Nephron (organoid): ENCODE measurements around the gene ASNSD1.
"Not testable (repeated sequence)": the region's sequence is repeated elsewhere in the genome, so short reads cannot be mapped to it uniquely, and the experiment has no call there.

ENCODE experiments used
- H3K27ac Mint-ChIP-seq, 3 experiments: 2 replicates each; pipeline ENCODE4 v1.8.0; 2020; ENCODE audit warnings: mixed read lengths in 3 of 3, mild to moderate bottlenecking in 2 of 3, moderate library complexity in 1 of 3
- H3K27me3 Mint-ChIP-seq: 2 replicates; pipeline ENCODE4 v1.8.0; 2021; ENCODE audit warnings: low read depth, mild to moderate bottlenecking, moderate library complexity, mixed read lengths
- H3K36me3 Mint-ChIP-seq: 2 replicates; pipeline ENCODE4 v1.8.0; 2020; ENCODE audit warnings: low read depth, mixed read lengths
- H3K4me1 Mint-ChIP-seq: 2 replicates; pipeline ENCODE4 v1.8.0; 2020; ENCODE audit warnings: mixed read lengths
- H3K4me3 Mint-ChIP-seq, 3 experiments: 2 replicates each; pipeline ENCODE4 v1.8.0; 2020; ENCODE audit warnings: mild to moderate bottlenecking in 3 of 3, mixed read lengths in 3 of 3, moderate library complexity in 2 of 3
- H3K9me3 Mint-ChIP-seq: 2 replicates; pipeline ENCODE4 v1.8.0; 2020; ENCODE audit warnings: mixed read lengths
- TF ChIP-seq, protein P1 (sequence below), 3 experiments: fragments of 200-600 bp; sonication (generic); IDR thresholded peaks; one replicate each; pipeline ENCODE4 v1.5.0; 2021; ENCODE audit warnings: antibody characterized with exemption in 3 of 3; ENCODE audit not compliant: unreplicated experiment in 3 of 3

Gene ASNSD1

GRCh38 chr2:189648846-189649509 lies 12.3 kb upstream of the ASNSD1 start:
- Mint-ChIP-seq H3K4me1 (no peaks in the 10 kb centered on the region), H3K4me3 (no peak overlapping the region)
- TF ChIP-seq, protein P1, sequence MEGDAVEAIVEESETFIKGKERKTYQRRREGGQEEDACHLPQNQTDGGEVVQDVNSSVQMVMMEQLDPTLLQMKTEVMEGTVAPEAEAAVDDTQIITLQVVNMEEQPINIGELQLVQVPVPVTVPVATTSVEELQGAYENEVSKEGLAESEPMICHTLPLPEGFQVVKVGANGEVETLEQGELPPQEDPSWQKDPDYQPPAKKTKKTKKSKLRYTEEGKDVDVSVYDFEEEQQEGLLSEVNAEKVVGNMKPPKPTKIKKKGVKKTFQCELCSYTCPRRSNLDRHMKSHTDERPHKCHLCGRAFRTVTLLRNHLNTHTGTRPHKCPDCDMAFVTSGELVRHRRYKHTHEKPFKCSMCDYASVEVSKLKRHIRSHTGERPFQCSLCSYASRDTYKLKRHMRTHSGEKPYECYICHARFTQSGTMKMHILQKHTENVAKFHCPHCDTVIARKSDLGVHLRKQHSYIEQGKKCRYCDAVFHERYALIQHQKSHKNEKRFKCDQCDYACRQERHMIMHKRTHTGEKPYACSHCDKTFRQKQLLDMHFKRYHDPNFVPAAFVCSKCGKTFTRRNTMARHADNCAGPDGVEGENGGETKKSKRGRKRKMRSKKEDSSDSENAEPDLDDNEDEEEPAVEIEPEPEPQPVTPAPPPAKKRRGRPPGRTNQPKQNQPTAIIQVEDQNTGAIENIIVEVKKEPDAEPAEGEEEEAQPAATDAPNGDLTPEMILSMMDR (IDR thresholded peaks at IDR 0.05; ENCODE audit: unreplicated experiment in 3 of 3): no peak

GRCh38 chr2:189651284-189651683 lies 10.0 kb upstream of the ASNSD1 start:
- Mint-ChIP-seq H3K9me3 (peaks cover 21% of the 10 kb centered on the region), H3K27me3 (no peaks in the 10 kb centered on the region), H3K27ac (no peak overlapping the region), H3K4me1 (no peaks in the 10 kb centered on the region), H3K36me3 (no peaks in the 10 kb centered on the region), H3K4me3 (no peak overlapping the region)
- TF ChIP-seq, protein P1 (IDR thresholded peaks at IDR 0.05; ENCODE audit: unreplicated experiment in 3 of 3): no peak

More at GRCh38 chr2:189648846-189649509, 12.3 kb upstream of the ASNSD1 start:
- Mint-ChIP-seq H3K9me3 (peaks cover 15% of the 10 kb centered on the region), H3K36me3 (no peaks in the 10 kb centered on the region), H3K27ac (no peak overlapping the region), H3K27me3 (no peaks in the 10 kb centered on the region)

DNA sequence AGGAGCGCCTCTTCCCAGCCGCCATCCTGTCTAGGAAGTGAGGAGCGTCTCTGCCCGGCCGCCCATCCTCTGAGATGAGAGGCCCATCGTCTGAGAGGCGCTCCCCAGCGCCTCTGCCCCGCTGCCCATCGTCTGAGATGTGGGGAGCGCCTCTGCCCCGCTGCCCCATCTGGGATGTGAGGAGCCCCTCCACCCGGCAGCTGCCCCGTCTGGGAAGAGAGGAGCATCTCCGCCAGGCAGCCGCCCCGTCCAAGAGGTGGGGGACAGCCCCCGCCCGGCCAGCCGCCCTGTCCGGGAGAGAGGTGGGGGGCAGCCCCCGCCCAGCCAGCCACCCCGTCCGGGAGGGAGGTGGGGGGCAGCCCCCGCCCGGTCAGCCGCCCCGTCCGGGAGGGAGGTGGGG lies 7.8 kb upstream of the ASNSD1 start:
- H3K4me1 Mint-ChIP-seq, H3K4me3 Mint-ChIP-seq, H3K27me3 Mint-ChIP-seq, H3K36me3 Mint-ChIP-seq, H3K27ac Mint-ChIP-seq: not testable (repeated sequence)
- peaks cover 21% of the 10 kb centered on the region for H3K9me3 Mint-ChIP-seq

DNA sequence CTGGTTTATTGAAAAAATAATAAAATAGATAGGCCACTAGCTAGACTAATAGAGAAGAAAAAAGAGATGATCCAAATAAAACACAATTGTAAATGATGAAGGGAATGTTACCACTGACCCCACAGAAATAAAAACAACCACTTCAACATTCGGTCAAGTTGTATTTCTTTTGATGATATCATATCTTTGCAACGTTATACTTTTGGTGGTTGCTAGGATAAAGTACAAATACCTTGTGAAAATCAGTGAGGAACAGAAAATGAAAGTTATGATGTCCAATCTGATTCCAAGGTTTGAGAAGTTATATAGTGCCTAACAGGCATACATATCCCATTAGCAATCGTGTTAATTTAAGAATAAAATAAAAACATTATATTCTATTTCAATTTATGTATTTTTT lies 6.6 kb upstream of the ASNSD1 start:
- no peaks in the 10 kb centered on the region for H3K36me3 Mint-ChIP-seq
- peaks cover 21% of the 10 kb centered on the region for H3K9me3 Mint-ChIP-seq
- H3K4me1 Mint-ChIP-seq: no peaks in the 10 kb centered on the region
- no peak overlapping the region for H3K4me3 Mint-ChIP-seq
- no peaks in the 10 kb centered on the region for H3K27me3 Mint-ChIP-seq
- TF ChIP-seq, protein P1 (IDR thresholded peaks at IDR 0.05; ENCODE audit: unreplicated experiment in 3 of 3): no peak
- no peak overlapping the region for H3K27ac Mint-ChIP-seq

DNA sequence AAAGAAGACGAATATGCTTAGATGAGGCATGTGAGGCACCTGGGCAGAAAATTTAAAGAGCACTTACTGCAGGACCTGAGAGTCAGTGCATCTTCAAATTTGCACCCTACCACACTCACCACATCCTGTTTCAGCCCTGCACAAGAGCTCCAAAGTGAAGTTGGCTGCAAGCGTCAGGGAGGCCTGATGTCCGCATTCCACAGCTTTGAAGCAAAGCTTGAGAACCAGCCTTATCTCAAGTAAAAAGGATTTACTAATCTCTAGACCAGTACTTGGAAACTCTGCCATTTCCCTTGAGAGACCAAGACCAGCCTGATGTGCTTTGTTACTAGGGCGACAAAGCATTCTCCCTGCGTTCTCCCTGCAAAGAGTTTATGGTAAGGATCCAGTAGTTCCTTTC lies 3.4 kb upstream of the ASNSD1 start:
- Mint-ChIP-seq H3K27ac (peak overlapping the region in 1 of 3 experiments; percentile 9), H3K4me3 (no peak overlapping the region), H3K27me3 (no peaks in the 10 kb centered on the region), H3K9me3 (peaks cover 6% of the 10 kb centered on the region), H3K36me3 (no peaks in the 10 kb centered on the region), H3K4me1 (no peaks in the 10 kb centered on the region)
- TF ChIP-seq, protein P1 (IDR thresholded peaks at IDR 0.05; ENCODE audit: unreplicated experiment in 3 of 3): no peak

DNA sequence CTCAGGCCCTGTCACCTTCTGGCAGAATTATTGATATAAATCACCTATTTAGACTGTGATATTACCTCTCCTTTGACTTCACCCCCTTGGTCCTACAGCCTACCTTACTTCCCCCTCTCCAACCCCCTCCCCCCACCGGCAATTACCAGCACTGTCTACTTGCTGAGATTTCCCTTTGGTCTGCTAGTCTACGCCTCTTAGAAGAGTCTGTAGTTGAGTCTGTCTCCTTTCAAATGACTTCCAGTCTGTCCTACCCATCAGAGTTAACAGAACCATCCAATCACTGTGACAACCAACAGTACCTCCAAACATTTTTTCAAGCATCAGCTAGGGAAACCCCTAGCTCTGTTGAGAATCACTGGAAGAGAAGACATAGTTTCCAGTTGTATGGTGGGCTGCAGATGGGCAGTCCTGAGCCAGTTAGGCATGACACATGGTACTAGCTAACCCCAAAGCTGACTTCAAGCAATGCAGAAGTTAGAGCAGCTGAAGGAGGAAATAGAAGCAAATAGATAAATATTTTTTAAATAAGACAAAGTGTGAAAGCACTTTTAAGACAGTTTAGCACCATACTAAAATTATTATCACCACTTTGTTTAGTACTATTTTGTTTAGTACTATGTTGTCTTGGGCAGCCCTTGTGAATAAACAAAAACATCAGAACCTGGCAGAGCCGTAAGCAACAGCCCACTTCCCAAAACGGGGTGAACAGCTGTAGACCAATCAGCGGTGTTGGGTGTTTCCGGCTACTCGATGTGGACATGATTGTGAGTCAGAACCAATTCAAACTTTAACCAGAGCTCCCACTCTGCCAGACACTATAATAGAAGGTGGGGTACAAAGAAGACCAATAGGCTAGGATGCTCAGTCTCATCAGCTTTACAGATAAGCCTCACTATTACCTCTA lies 2.7 kb upstream of the ASNSD1 start:
- TF ChIP-seq, protein P1 (IDR thresholded peaks at IDR 0.05; ENCODE audit: unreplicated experiment in 3 of 3): no peak
- H3K27ac Mint-ChIP-seq: peak overlapping the region in 1 of 3 experiments; percentile 9
- peaks cover 6% of the 10 kb centered on the region for H3K9me3 Mint-ChIP-seq
- no peaks in the 10 kb centered on the region for H3K27me3 Mint-ChIP-seq
- H3K4me3 Mint-ChIP-seq: no peak overlapping the region
- peaks cover 3% of the 10 kb centered on the region for H3K4me1 Mint-ChIP-seq
- H3K36me3 Mint-ChIP-seq: no peaks in the 10 kb centered on the region
